HG03039 (cell line): Measurements from ENCODE around the gene SERPINB8.

Experiments used
- ATAC-seq: cut with Tn5 transposase; IDR thresholded peaks from one replicate; pipeline ENCODE4 v1.9.1; 2021; ENCODE audit warnings: mild to moderate bottlenecking, moderate library complexity; ENCODE audit not compliant: unreplicated experiment

The SERPINB8 gene

GRCh38 chr18:63964908-63965307 is 5.0 kb upstream of the SERPINB8 start:
- ATAC-seq, result no peak

GRCh38 chr18:63965716-63966330 is 4.1 kb upstream of the SERPINB8 start:
- ATAC-seq, result no peak

GRCh38 chr18:63970809-63971205 is 926 bp downstream of the SERPINB8 start:
- ATAC-seq, result no peak

- ATAC-seq, result no peak
Measured at GRCh38 chr18:63971320-63972001, 1.6 kb downstream of the SERPINB8 start.

GRCh38 chr18:63972002-63972376 is 2.1 kb downstream of the SERPINB8 start:
- ATAC-seq, result no peak

- no peak for ATAC-seq
Measured at GRCh38 chr18:63974991-63975390, 5.1 kb downstream of the SERPINB8 start.

GRCh38 chr18:63975628-63976027 is 5.7 kb downstream of the SERPINB8 start:
- ATAC-seq, result no peak

- no peak for ATAC-seq
Measured at GRCh38 chr18:63977040-63977439, 7.2 kb downstream of the SERPINB8 start.

- ATAC-seq, result no peak
Measured at GRCh38 chr18:63979409-63979920, 9.6 kb downstream of the SERPINB8 start.

GRCh38 chr18:63980027-63980426 is 10.1 kb downstream of the SERPINB8 start:
- ATAC-seq, result no peak

GRCh38 chr18:63980896-63981460 is 11.1 kb downstream of the SERPINB8 start:
- no peak for ATAC-seq

- ATAC-seq, result no peak
Measured at GRCh38 chr18:63981719-63982118, 11.8 kb downstream of the SERPINB8 start.

- ATAC-seq, result no peak
Measured at GRCh38 chr18:63982361-63982760, 12.5 kb downstream of the SERPINB8 start.

- no peak for ATAC-seq
Measured at GRCh38 chr18:63986885-63987284, 17.0 kb downstream of the SERPINB8 start.

GRCh38 chr18:63987743-63988142 is 17.9 kb downstream of the SERPINB8 start:
- ATAC-seq, result no peak

- no peak for ATAC-seq
Measured at GRCh38 chr18:63992751-63993150, 22.9 kb downstream of the SERPINB8 start.

- ATAC-seq, result no peak
Measured at GRCh38 chr18:63994783-63995399, 25.0 kb downstream of the SERPINB8 start.

- ATAC-seq, result no peak
Measured at GRCh38 chr18:63997041-63997440, 27.2 kb downstream of the SERPINB8 start.

- ATAC-seq, result no peak
Measured at GRCh38 chr18:63997606-63998005, 27.7 kb downstream of the SERPINB8 start.

- no peak for ATAC-seq
Measured at GRCh38 chr18:63999871-64000270, 30.0 kb downstream of the SERPINB8 start.

- ATAC-seq, result no peak
Measured at GRCh38 chr18:64002581-64002980, 32.7 kb downstream of the SERPINB8 start.

GRCh38 chr18:64009305-64009704 is 39.4 kb downstream of the SERPINB8 start:
- ATAC-seq, result no peak
